Hepatocyte (in vitro differentiated cells): ENCODE measurements around the gene AMOTL1. TPM values are rescaled to one million over a fixed set of nuclear protein-coding genes. Genes with fewer than 3 reads are reported as not detected.

Experiments
- DNase-seq: peaks from one replicate; pipeline ENCODE4 v3.0.0-alpha.2; 2016; ENCODE audit warnings: low spot score
- H2AFZ ChIP-seq: fragments of 200-600 bp; sonication (generic); 2 replicates; pipeline ENCODE4 v1.6.0; 2016; ENCODE audit warnings: antibody characterized with exemption, mild to moderate bottlenecking
- H3K27ac ChIP-seq: fragments of 200-600 bp; sonication (generic); 2 replicates; pipeline ENCODE4 v1.5.1; 2016; ENCODE audit warnings: mild to moderate bottlenecking
- H3K27me3 ChIP-seq: fragments of 200-600 bp; sonication (generic); 2 replicates; pipeline ENCODE4 v1.6.1; 2016
- H3K36me3 ChIP-seq: fragments of 200-600 bp; sonication (generic); replicated peaks from 2 replicates; pipeline ENCODE4 v1.5.1; 2016; ENCODE audit warnings: low read depth; ENCODE audit not compliant: insufficient read depth
- H3K4me1 ChIP-seq: fragments of 200-600 bp; sonication (generic); 2 replicates; pipeline ENCODE4 v1.5.1; 2016; ENCODE audit warnings: mild to moderate bottlenecking, moderate library complexity; ENCODE audit not compliant: insufficient read depth
- H3K4me2 ChIP-seq: fragments of 200-600 bp; sonication (generic); 2 replicates; pipeline ENCODE4 v1.6.0; 2016
- H3K4me3 ChIP-seq: fragments of 200-600 bp; sonication (generic); 2 replicates; pipeline ENCODE4 v1.5.1; 2016; ENCODE audit warnings: mild to moderate bottlenecking
- H3K79me2 ChIP-seq: fragments of 200-600 bp; sonication (generic); 2 replicates; pipeline ENCODE4 v1.6.0; 2017; ENCODE audit warnings: mild to moderate bottlenecking
- H3K9me2 ChIP-seq: fragments of 200-600 bp; sonication (generic); replicated peaks from 2 replicates; pipeline ENCODE4 v1.6.0; 2017; ENCODE audit warnings: mild to moderate bottlenecking; ENCODE audit not compliant: insufficient read depth
- H3K9me3 ChIP-seq: fragments of 200-600 bp; sonication (generic); 2 replicates; pipeline ENCODE4 v1.5.1; 2016; ENCODE audit warnings: low read depth, mild to moderate bottlenecking
- H4K20me1 ChIP-seq: fragments of 200-600 bp; sonication (generic); 2 replicates; pipeline ENCODE4 v1.6.0; 2016; ENCODE audit warnings: mild to moderate bottlenecking; ENCODE audit not compliant: insufficient read depth, poor library complexity, severe bottlenecking
- EZH2 ChIP-seq: fragments of 200-600 bp; sonication (generic); IDR thresholded peaks from 2 replicates; pipeline ENCODE4 v1.6.1; 2016; ENCODE audit warnings: antibody characterized with exemption, mild to moderate bottlenecking, borderline replicate concordance
- EZH2phosphoT487 ChIP-seq: fragments of 200-600 bp; sonication (generic); IDR thresholded peaks from one replicate; pipeline ENCODE4 v1.6.1; 2018; ENCODE audit warnings: antibody characterized with exemption, mild to moderate bottlenecking, low read depth, moderate library complexity; ENCODE audit not compliant: unreplicated experiment, severe bottlenecking
- WGBS: methylation state at CpG from one replicate; pipeline ENCODE4 v1.1.6; 2016; ENCODE audit warnings: low lambda C conversion rate; ENCODE audit errors: missing lambda C conversion rate; 5-methylcytosine and 5-hydroxymethylcytosine counted together
- polyA plus RNA-seq: library from polyadenylated mRNA; unstranded; fragments of >200 nt; fragmentation: Nextera tagmentation; extraction: Ambion mirVana; gene quantifications from 2 replicates; pipeline ENCODE4 v1.2.1, GENCODE V29; 2016
- total RNA-seq: library from RNA; depleted of rRNA; stranded (reverse); fragments of >200 nt; gene quantifications from 2 replicates; pipeline ENCODE4 v1.2.3, GENCODE V29; 2014
- TF ChIP-seq, protein P1 (sequence below): fragments of 200-600 bp; sonication (generic); IDR thresholded peaks from 2 replicates; pipeline ENCODE4 v1.5.1; 2016; ENCODE audit warnings: antibody characterized with exemption, mild to moderate bottlenecking; ENCODE audit not compliant: poor library complexity

The AMOTL1 gene
- total and polyA plus RNA-seq, 2 experiments from 2014 or later = 23.8 to 57.7 TPM

GRCh38 chr11:94877443-94878200 is 109.5 kb downstream of the AMOTL1 start:
- TF ChIP-seq, protein P1, sequence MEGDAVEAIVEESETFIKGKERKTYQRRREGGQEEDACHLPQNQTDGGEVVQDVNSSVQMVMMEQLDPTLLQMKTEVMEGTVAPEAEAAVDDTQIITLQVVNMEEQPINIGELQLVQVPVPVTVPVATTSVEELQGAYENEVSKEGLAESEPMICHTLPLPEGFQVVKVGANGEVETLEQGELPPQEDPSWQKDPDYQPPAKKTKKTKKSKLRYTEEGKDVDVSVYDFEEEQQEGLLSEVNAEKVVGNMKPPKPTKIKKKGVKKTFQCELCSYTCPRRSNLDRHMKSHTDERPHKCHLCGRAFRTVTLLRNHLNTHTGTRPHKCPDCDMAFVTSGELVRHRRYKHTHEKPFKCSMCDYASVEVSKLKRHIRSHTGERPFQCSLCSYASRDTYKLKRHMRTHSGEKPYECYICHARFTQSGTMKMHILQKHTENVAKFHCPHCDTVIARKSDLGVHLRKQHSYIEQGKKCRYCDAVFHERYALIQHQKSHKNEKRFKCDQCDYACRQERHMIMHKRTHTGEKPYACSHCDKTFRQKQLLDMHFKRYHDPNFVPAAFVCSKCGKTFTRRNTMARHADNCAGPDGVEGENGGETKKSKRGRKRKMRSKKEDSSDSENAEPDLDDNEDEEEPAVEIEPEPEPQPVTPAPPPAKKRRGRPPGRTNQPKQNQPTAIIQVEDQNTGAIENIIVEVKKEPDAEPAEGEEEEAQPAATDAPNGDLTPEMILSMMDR = no peak
- TF ChIP-seq EZH2 = no peak
- no peak for TF ChIP-seq EZH2phosphoT487
- no peaks in the 10 kb centered on the region for H3K9me3 ChIP-seq
- no peaks in the 10 kb centered on the region for H3K27me3 ChIP-seq
- H3K79me2 ChIP-seq = no peaks in the 10 kb centered on the region
- no peak overlapping the region for H2AFZ ChIP-seq
- no peak overlapping the region for H3K4me2 ChIP-seq
- H3K4me3 ChIP-seq = no peak overlapping the region
- WGBS = 80% methylated on average over 11 of the region's 11 CpGs
- H3K9me2 ChIP-seq = no peaks in the 10 kb centered on the region
- peaks cover 4% of the 10 kb centered on the region for H3K36me3 ChIP-seq
- no peak for DNase-seq
- no peaks in the 10 kb centered on the region for H4K20me1 ChIP-seq
- H3K27ac ChIP-seq = peak overlapping the region; percentile 91
- H3K4me1 ChIP-seq = peaks cover 23% of the 10 kb centered on the region

DNA sequence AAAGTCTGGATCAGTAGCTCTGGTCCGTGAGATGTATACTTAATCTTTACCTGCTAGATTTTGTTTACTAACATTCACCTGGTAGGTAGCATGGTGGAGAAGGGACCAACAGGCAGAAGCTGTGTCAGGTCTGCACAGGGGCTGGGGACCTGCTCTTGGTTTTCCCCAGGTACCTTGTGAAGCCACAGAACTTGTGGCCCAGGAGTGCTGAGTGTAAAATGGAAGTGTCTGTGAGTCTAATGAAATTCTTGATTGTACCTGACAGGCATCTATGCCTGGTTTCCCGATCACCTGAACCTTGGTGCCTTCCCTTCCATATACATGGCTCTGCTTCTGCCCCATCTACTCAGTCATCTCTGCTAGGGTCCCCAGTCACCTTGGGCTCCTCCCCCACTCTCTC is 110.8 kb downstream of the AMOTL1 start:
- DNase-seq = no peak
- Histone ChIP-seq H3K36me3 (peaks cover 4% of the 10 kb centered on the region), H3K27me3 (no peaks in the 10 kb centered on the region), H3K4me2 (no peak overlapping the region), H4K20me1 (no peaks in the 10 kb centered on the region), H3K27ac (no peak overlapping the region), H3K4me3 (no peak overlapping the region), H3K9me2 (no peaks in the 10 kb centered on the region), H3K4me1 (peaks cover 16% of the 10 kb centered on the region), H3K9me3 (no peaks in the 10 kb centered on the region), H2AFZ (no peak overlapping the region), H3K79me2 (no peaks in the 10 kb centered on the region)
- WGBS = 99% methylated on average over 2 of the region's 2 CpGs
- TF ChIP-seq EZH2phosphoT487 (no peak), EZH2 (no peak)
- TF ChIP-seq, protein P1 = no peak

- 97% methylated on average over 4 of the region's 4 CpGs for WGBS
- DNase-seq = no peak
- Histone ChIP-seq H2AFZ (no peak overlapping the region), H3K27ac (no peak overlapping the region), H3K4me1 (peaks cover 16% of the 10 kb centered on the region), H3K4me3 (no peak overlapping the region), H3K27me3 (no peaks in the 10 kb centered on the region), H3K9me3 (no peaks in the 10 kb centered on the region), H3K4me2 (no peak overlapping the region), H4K20me1 (no peaks in the 10 kb centered on the region), H3K36me3 (peaks cover 4% of the 10 kb centered on the region), H3K9me2 (no peaks in the 10 kb centered on the region), H3K79me2 (no peaks in the 10 kb centered on the region)
- TF ChIP-seq EZH2 = no peak
- TF ChIP-seq EZH2phosphoT487 = no peak
- TF ChIP-seq, protein P1 = no peak
These were observed 112.1 kb downstream of the AMOTL1 start for GRCh38 chr11:94880216-94880615.
